Measurements from ENCODE around the gene TMEM185B. TPM values are rescaled to one million over a fixed set of nuclear protein-coding genes. Genes with fewer than 3 reads are reported as not detected.

Gene TMEM185B
- total RNA-seq, 4 donors from 2014 or later: 12.1 to 23.2 (median 17.8) TPM

DNA sequence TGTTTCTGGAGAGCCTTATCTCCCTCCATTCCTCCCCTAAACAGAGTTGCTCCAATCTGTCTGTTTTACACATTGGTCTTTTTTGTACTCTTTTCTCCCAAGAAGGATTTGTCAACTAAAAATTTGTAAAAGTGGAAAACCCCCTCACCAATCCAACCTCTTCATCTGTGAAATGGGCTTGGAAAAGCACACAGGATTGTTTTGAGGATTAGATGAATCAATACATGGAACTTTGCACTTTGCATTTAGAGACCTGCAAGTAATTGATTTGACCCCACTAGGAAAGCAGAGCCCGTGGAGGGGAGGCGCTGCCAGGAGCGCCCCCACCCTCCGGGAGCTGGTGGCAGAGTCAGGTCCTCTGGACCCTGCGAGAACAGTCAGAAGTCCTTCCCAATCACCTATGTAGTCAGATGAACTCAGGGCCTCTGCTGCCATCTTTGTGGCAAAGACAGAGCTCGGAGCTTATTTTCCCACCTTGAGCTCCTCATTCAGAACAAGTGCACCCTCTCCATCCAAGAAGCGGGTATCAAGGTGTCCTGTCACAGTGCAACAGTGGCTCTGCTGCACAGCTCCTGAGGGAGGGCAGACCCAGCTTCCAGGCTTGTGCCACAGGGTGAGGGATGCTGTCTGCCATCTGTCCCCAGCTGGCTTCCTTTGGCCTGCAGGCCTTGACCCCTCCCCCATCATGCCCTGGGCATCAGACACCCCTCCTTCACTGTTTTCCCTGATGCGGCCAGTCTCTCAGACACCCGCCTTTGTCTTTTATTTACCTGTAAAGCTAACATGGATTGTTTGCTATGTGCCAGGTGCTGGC, 1.7 kb upstream of the TMEM185B start:
- Histone ChIP-seq H3K4me3 (no peak overlapping the region), H3K27me3 (no peaks in the 10 kb centered on the region), H3K36me3 (no peaks in the 10 kb centered on the region), H3K9me3 (no peaks in the 10 kb centered on the region), H3K4me1 (peaks cover 8 to 37% (median 25%) of the 10 kb centered on the region in 4 donors), H3K27ac (no peak overlapping the region)
- DNase-seq: peak; percentile 14
- TF ChIP-seq, protein P1, sequence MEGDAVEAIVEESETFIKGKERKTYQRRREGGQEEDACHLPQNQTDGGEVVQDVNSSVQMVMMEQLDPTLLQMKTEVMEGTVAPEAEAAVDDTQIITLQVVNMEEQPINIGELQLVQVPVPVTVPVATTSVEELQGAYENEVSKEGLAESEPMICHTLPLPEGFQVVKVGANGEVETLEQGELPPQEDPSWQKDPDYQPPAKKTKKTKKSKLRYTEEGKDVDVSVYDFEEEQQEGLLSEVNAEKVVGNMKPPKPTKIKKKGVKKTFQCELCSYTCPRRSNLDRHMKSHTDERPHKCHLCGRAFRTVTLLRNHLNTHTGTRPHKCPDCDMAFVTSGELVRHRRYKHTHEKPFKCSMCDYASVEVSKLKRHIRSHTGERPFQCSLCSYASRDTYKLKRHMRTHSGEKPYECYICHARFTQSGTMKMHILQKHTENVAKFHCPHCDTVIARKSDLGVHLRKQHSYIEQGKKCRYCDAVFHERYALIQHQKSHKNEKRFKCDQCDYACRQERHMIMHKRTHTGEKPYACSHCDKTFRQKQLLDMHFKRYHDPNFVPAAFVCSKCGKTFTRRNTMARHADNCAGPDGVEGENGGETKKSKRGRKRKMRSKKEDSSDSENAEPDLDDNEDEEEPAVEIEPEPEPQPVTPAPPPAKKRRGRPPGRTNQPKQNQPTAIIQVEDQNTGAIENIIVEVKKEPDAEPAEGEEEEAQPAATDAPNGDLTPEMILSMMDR (IDR thresholded peaks at IDR 0.05): no peak
- TF ChIP-seq POLR2AphosphoS5 (IDR thresholded peaks at IDR 0.05) (no peak), POLR2A (IDR thresholded peaks at IDR 0.05) (no peak), EP300 (IDR thresholded peaks at IDR 0.05; ENCODE audit: low read depth) (no peak)
- in situ Hi-C loops (cut with MboI; ENCODE audit: low pct_ligation_motif_present in 1 of 4, low pct_unique_long_range_greater_than_20kb in 1 of 4, low sequenced_read_pairs in 3 of 4) (loop anchor here in 1 of 4 donors (10.0 kb wide), 1 partner anchor 90 kb away; no protein-coding TSS in a partner anchor), intact Hi-C loops (cut with DNase I; ENCODE audit: low total_unique reads) (no loop called here)
- 78% methylated on average over 9 of the region's 9 CpGs; no CpG with 5 or more reads in 1 of the 2 donors for WGBS, 2 donors (ENCODE audit: low coverage in 1 of 2)

DNA sequence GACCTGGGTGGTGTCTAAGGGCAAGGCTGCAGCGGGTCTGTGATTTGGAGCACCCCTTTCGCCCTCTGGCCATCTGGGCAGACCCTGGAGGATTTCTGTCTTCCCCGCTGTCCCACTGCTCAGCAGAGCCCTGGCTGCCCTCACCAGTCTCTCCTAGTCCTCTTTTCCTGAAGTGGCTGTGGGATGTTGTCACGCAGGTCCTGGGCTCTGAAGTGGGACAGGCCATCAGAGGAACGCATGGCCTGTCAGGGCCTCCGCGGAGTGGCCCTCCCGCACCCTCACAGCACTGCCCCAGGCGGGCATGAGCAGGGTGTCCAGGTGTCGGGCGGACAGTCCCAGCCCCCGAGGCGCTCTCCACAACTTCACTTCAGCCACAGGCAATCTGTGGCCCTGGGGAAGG, 1.1 kb upstream of the TMEM185B start:
- no peaks in the 10 kb centered on the region for H3K36me3 ChIP-seq
- H3K4me3 ChIP-seq: peak overlapping the region in 1 of 4 donors; percentile 69
- H3K27ac ChIP-seq: peak overlapping the region; percentile 92 to 97 (median 94)
- peak; percentile 8 for DNase-seq
- intact Hi-C loops (cut with DNase I; ENCODE audit: low total_unique reads) (no loop called here), in situ Hi-C loops (cut with MboI; ENCODE audit: low pct_ligation_motif_present in 1 of 4, low pct_unique_long_range_greater_than_20kb in 1 of 4, low sequenced_read_pairs in 3 of 4) (loop anchor here in 1 of 4 donors (10.0 kb wide), 1 partner anchor 91 kb away; no protein-coding TSS in a partner anchor)
- no peaks in the 10 kb centered on the region for H3K9me3 ChIP-seq
- H3K27me3 ChIP-seq: no peaks in the 10 kb centered on the region
- TF ChIP-seq POLR2AphosphoS5 (IDR thresholded peaks at IDR 0.05) (no peak), EP300 (IDR thresholded peaks at IDR 0.05; ENCODE audit: low read depth) (no peak), POLR2A (IDR thresholded peaks at IDR 0.05) (no peak)
- TF ChIP-seq, protein P1 (IDR thresholded peaks at IDR 0.05): no peak
- H3K4me1 ChIP-seq: peaks cover 8 to 33% (median 24%) of the 10 kb centered on the region in 4 donors
- whole genome bisulfite sequencing, 2 donors (ENCODE audit: low coverage in 1 of 2): 98% methylated on average over 13 of the region's 13 CpGs; no CpG with 5 or more reads in 1 of the 2 donors

GRCh38 chr2:120222186-120223033, 790 bp downstream of the TMEM185B start:
- Histone ChIP-seq H3K4me1 (peaks cover 8 to 26% (median 23%) of the 10 kb centered on the region in 4 donors), H3K4me3 (peak overlapping the region; percentile 44 to 74 (median 66)), H3K27me3 (no peaks in the 10 kb centered on the region), H3K9me3 (no peaks in the 10 kb centered on the region), H3K27ac (peak overlapping the region; percentile 92 to 97 (median 94)), H3K36me3 (no peaks in the 10 kb centered on the region)
- intact Hi-C loops (cut with DNase I; ENCODE audit: low total_unique reads) (no loop called here), in situ Hi-C loops (cut with MboI; ENCODE audit: low pct_ligation_motif_present in 1 of 4, low pct_unique_long_range_greater_than_20kb in 1 of 4, low sequenced_read_pairs in 3 of 4) (loop anchor here in 1 of 4 donors (10.0 kb wide), 1 partner anchor 92 kb away; no protein-coding TSS in a partner anchor)
- WGBS, 2 donors (ENCODE audit: low coverage in 1 of 2): 81% methylated on average over 49 of the region's 49 CpGs; no CpG with 5 or more reads in 1 of the 2 donors
- DNase-seq: peak; percentile 17
- TF ChIP-seq EP300 (IDR thresholded peaks at IDR 0.05; ENCODE audit: low read depth) (no peak), POLR2A (IDR thresholded peaks at IDR 0.05) (no peak), POLR2AphosphoS5 (IDR thresholded peaks at IDR 0.05) (no peak)
- TF ChIP-seq, protein P1 (IDR thresholded peaks at IDR 0.05): no peak
